Gastroesophageal sphincter (tissue), 4 donors: ENCODE data around the gene SIRT2. TPM values are rescaled to one million over a fixed set of nuclear protein-coding genes. Genes with fewer than 3 reads are reported as not detected.

ENCODE experiments used
- ATAC-seq: fragments of 150-250 bp; one replicate; pipeline ENCODE4 v1.9.1; 2016; ENCODE audit warnings: mild to moderate bottlenecking, moderate library complexity
- H3K27ac ChIP-seq, 4 donors: fragments of 200-600 bp; sonication (generic) in 3 of 4; 1 replicate in 3 of 4; 2 replicates in 1 of 4; pipeline ENCODE4 v1.5.1; 2016 to 2019
- H3K27me3 ChIP-seq: fragments of 200-600 bp; sonication (generic); one replicate; pipeline ENCODE4 v1.5.1; 2019
- H3K36me3 ChIP-seq, 2 donors: fragments of 200-600 bp; sonication (generic); one replicate each; pipeline ENCODE4 v1.5.1; 2019; ENCODE audit warnings: control low read depth in 1 of 2
- H3K4me1 ChIP-seq, 3 donors: fragments of 200-600 bp; sonication (generic); 1 replicate in 2 of 3; 2 replicates in 1 of 3; pipeline ENCODE4 v1.5.1; 2016 to 2019; ENCODE audit warnings: control low read depth in 2 of 3
- H3K4me3 ChIP-seq, 2 donors: fragments of 200-600 bp; sonication (generic); one replicate each; pipeline ENCODE4 v1.5.1; 2019; ENCODE audit warnings: mild to moderate bottlenecking in 1 of 2, moderate library complexity in 1 of 2
- H3K9me3 ChIP-seq, 3 donors: fragments of 200-600 bp; sonication (generic); one replicate each; pipeline ENCODE4 v1.5.1; 2017 to 2019; ENCODE audit warnings: control low read depth in 2 of 3
- EP300 ChIP-seq: sonication (generic); formaldehyde crosslinking; IDR thresholded peaks from one replicate; pipeline ENCODE4 v1.6.1; 2017; ENCODE audit warnings: antibody characterized with exemption, mild to moderate bottlenecking
- POLR2A ChIP-seq, 2 donors: fragments of 450-650 bp; IDR thresholded peaks; one replicate each; pipeline ENCODE4 v1.6.1; 2017; ENCODE audit warnings: antibody characterized with exemption in 2 of 2, mild to moderate bottlenecking in 2 of 2, moderate library complexity in 1 of 2
- POLR2AphosphoS5 ChIP-seq: sonication (generic); formaldehyde crosslinking; IDR thresholded peaks from one replicate; pipeline ENCODE4 v1.6.1; 2017; ENCODE audit warnings: antibody characterized with exemption
- WGBS, 2 donors: methylation state at CpG; one replicate each; pipeline ENCODE4 v1.1.5; 2018; ENCODE audit warnings: low coverage in 1 of 2; 5-methylcytosine and 5-hydroxymethylcytosine counted together
- total RNA-seq, 4 donors: library from RNA; depleted of rRNA; stranded (reverse); fragments of >200 nt; gene quantifications; one replicate each; pipeline ENCODE4 v1.1.0, GENCODE V29; 2016
- TF ChIP-seq, protein P1 (sequence below), 4 experiments: fragments of 200-600 bp in 2 of 4; fragments of 450-650 bp in 2 of 4; sonication (generic) in 1 of 4; IDR thresholded peaks; one replicate each; pipeline ENCODE4 v1.5.1; 2017 to 2019; ENCODE audit warnings: antibody characterized with exemption in 4 of 4, mild to moderate bottlenecking in 2 of 4, moderate library complexity in 2 of 4

The SIRT2 gene
- total RNA-seq, 4 donors from 2014 or later: 73.9 to 106 (median 80.5) TPM

DNA sequence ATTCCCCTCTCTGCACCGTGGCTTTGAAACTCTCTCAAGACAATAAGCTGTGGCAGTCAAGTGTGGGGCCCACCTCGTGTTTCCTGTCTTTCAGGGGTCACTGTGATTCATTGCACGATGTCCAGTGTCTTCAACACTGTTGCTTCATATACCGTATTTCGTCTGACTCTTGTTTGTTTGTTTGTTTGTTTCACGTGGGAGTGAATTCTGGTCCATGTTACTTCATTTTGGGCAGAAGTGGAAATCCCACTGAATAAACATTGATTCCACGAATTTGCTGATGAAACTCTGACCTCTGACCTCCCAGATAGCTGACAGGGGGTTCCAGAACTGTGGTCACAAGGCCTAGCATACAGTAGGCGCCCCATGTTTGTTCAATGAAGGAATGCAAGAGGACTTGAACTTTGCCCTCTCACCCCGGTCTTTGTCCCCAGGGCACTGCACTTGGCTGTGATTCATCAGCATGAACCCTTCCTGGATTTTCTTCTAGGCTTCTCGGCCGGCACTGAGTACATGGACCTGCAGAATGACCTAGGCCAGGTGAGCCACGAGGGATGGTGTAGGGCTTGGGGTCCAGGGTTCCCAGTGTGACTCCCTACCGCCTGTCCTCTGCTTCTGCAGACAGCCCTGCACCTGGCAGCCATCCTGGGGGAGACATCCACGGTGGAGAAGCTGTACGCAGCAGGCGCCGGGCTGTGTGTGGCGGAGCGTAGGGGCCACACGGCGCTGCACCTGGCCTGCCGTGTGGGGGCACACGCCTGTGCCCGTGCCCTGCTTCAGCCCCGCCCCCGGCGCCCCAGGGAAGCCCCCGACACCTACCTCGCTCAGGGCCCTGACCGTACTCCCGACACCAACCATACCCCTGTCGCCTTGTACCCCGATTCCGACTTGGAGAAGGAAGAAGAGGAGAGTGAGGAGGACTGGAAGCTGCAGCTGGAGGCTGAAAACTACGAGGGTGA, 5.4 kb upstream of the SIRT2 start:
- Histone ChIP-seq H3K9me3 (no peaks in the 10 kb centered on the region), H3K27ac (no peak overlapping the region), H3K36me3 (peaks cover 0 to 50% of the 10 kb centered on the region in 2 donors), H3K4me1 (peaks cover 0 to 15% (median 4%) of the 10 kb centered on the region in 3 donors), H3K27me3 (no peaks in the 10 kb centered on the region), H3K4me3 (no peak overlapping the region)
- WGBS, 2 donors: 72 to 74% methylated on average over 7 to 8 of the region's 35 CpGs
- ATAC-seq: no peak
- TF ChIP-seq, protein P1, sequence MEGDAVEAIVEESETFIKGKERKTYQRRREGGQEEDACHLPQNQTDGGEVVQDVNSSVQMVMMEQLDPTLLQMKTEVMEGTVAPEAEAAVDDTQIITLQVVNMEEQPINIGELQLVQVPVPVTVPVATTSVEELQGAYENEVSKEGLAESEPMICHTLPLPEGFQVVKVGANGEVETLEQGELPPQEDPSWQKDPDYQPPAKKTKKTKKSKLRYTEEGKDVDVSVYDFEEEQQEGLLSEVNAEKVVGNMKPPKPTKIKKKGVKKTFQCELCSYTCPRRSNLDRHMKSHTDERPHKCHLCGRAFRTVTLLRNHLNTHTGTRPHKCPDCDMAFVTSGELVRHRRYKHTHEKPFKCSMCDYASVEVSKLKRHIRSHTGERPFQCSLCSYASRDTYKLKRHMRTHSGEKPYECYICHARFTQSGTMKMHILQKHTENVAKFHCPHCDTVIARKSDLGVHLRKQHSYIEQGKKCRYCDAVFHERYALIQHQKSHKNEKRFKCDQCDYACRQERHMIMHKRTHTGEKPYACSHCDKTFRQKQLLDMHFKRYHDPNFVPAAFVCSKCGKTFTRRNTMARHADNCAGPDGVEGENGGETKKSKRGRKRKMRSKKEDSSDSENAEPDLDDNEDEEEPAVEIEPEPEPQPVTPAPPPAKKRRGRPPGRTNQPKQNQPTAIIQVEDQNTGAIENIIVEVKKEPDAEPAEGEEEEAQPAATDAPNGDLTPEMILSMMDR (IDR thresholded peaks at IDR 0.05): no peak

DNA sequence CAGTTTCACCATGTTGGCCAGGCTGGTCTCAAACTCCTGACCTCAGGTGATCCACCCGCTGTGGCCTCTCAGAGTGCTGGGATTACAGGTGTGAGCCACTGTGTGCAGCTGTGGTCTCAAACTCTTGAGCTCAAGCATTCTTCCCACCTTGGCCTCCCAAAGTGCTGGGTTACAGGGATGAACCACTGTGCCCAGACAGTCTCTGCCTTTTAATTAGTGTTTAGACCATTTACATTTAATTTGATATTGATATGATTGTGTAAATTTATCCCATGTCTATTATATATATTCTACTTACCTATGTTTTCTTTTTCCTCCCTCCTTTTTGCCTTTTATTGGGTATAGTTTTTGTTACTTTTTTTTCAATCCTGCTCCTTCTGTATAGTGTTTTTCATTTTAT, 2.3 kb upstream of the SIRT2 start:
- TF ChIP-seq, protein P1 (IDR thresholded peaks at IDR 0.05): no peak
- TF ChIP-seq POLR2A (IDR thresholded peaks at IDR 0.05) (no peak), EP300 (no peak), POLR2AphosphoS5 (no peak)
- 80 to 100% methylated on average over 1 of the region's 1 CpG for WGBS, 2 donors
- no peaks in the 10 kb centered on the region for H3K9me3 ChIP-seq
- no peaks in the 10 kb centered on the region for H3K27me3 ChIP-seq
- peaks cover 0 to 24% of the 10 kb centered on the region in 2 donors for H3K36me3 ChIP-seq
- no peak overlapping the region for H3K27ac ChIP-seq
- no peak for ATAC-seq
- no peak overlapping the region for H3K4me3 ChIP-seq
- peaks cover 0 to 36% (median 21%) of the 10 kb centered on the region in 3 donors for H3K4me1 ChIP-seq

DNA sequence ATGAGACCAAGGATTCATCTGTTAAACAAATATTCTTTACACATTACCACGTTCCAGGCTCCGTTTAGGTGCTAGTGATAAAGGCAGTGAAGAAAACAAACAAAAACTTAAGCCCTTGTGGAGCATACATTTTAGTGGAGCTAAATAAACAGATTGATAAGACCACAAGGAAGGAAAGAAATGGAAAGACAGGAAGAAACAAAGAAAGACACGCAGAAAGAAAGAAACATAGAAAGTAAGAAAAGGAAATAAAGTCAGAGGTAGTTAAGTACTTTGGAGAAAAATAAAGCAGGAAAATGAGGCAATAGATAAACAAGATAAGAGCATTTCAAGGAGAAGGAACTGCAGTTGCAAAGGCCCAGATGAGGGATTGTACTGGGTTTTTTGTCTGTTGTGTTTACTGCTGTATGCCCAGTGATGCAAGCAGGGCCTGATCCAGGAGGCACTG, 1.3 kb upstream of the SIRT2 start:
- Histone ChIP-seq H3K36me3 (peaks cover 0 to 16% of the 10 kb centered on the region in 2 donors), H3K4me3 (peak overlapping the region in 1 of 2 donors; percentile 73), H3K9me3 (no peaks in the 10 kb centered on the region), H3K27ac (peak overlapping the region in 2 of 4 donors; percentile 92), H3K27me3 (no peaks in the 10 kb centered on the region), H3K4me1 (peaks cover 0 to 45% (median 23%) of the 10 kb centered on the region in 3 donors)
- 17 to 40% methylated on average over 2 to 3 of the region's 3 CpGs for WGBS, 2 donors
- no peak for ATAC-seq
- TF ChIP-seq, protein P1 (IDR thresholded peaks at IDR 0.05): no peak
- TF ChIP-seq POLR2A (IDR thresholded peaks at IDR 0.05) (no peak), EP300 (no peak), POLR2AphosphoS5 (no peak)

DNA sequence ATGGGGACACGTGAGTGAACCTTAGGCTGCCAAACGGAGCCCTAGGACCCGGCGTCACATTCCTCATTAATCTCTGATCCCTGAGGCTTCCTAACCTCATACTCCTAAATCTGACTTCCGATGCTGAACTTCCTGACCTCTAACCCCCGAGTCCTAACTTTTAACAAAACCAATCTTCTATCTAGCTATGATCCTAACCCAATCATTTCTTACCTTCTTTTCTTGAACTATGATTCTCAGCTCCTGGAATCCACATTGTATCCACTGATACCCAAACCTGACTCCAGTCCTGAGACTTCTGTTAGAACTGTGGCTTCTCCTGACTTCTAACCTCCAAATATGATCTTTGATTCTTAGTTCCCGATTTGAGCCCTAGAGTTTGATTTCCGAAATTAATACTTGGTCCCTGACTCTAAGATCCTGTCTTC, 798 bp upstream of the SIRT2 start:
- Histone ChIP-seq H3K27me3 (no peaks in the 10 kb centered on the region), H3K36me3 (peaks cover 0 to 10% of the 10 kb centered on the region in 2 donors), H3K27ac (peak overlapping the region; percentile 92 to 99 (median 92)), H3K9me3 (no peaks in the 10 kb centered on the region), H3K4me1 (peaks cover 0 to 49% (median 23%) of the 10 kb centered on the region in 3 donors), H3K4me3 (peak overlapping the region; percentile 73 to 93)
- WGBS, 2 donors: 0 to 4% methylated on average over 4 of the region's 8 CpGs
- no peak for ATAC-seq
- TF ChIP-seq EP300 (no peak), POLR2AphosphoS5 (no peak), POLR2A (IDR thresholded peaks at IDR 0.05) (no peak)
- TF ChIP-seq, protein P1 (IDR thresholded peaks at IDR 0.05): no peak
